ENCODE measurements around the gene ALG2. TPM values are rescaled to one million over a fixed set of nuclear protein-coding genes. Genes with fewer than 3 reads are reported as not detected.

ALG2 gene
- total and polyA plus RNA-seq, 2 of the 13 experiments (the other 11 are each of a cell fraction or from before 2014, with no cell fraction given) = 46.2 to 49.0 TPM

DNA sequence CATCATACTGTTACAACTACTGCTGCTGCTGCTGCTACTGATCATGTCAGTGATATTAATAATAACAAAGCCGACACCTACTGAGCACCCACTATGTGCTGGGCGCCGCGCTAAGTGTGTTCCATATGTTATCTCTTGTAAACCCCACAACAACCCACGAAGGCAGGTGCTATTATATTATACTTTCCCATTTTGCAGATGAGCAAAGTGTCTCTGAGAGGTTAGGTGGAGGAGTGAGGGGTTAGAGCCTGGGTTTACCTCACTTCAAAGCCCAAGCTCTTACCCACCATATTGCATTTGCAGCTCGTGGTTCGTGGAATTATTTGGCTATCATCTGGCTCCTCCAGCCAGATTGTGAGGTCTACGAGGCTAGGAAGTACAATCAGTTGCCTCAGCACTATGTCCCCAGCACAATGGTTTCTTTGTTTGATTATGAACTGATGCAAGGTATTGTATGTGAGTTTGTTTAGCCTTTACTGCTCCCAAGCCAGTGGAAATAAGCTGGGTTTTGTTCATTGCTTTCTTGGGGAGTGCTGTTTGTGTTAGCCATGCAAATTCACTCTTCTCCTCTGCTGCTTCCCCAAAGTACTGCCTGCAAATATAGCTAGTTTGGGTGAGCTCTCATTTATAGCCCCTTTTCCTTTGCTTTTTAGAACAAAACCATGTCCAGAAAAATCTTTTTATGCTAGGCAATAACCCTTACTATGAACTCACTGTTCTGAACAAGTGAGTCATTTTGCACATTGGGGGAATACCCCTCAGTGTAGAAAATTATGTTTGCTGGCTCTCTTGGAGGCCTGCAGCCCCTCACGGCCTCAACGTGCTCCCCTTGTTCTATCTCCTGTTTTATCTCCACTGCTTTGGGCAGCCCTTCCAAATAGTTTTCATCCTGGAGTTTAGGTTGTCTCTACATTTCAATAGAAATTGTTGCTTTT lies 47.9 kb downstream of the ALG2 start (continued):
- TF ChIP-seq SOX13 (IDR thresholded peaks at IDR 0.05) (peak; percentile 71; the same call in 1 of the 2 replicates), SOX13 (CRISPR knock-in tag; conservative IDR thresholded peaks at IDR 0.05 in 1 of 2, IDR thresholded peaks at IDR 0.05 in 1 of 2) (peak in 1 of 2 experiments; percentile 95; a peak in 2 of 4 replicates), TCF7 (IDR thresholded peaks at IDR 0.05; ENCODE audit: low read depth) (0 out of 2 replicates have a peak, but pooled peaks have one; percentile 10), ZNF263 (CRISPR knock-in tag; IDR thresholded peaks at IDR 0.05) (peak; percentile 47; the same call in 1 of the 2 replicates), TOE1 (CRISPR knock-in tag; IDR thresholded peaks at IDR 0.05) (no peak), ZNF629 (CRISPR knock-in tag; conservative IDR thresholded peaks at IDR 0.05) (peak; percentile 74), FOXP1 (IDR thresholded peaks at IDR 0.05) (no peak), FOXP1 (CRISPR knock-in tag; IDR thresholded peaks at IDR 0.05) (peak; percentile 46; the same call in 1 of the 2 replicates), CHD2 (IDR thresholded peaks at IDR 0.05; ENCODE audit: low read depth, low read length) (no peak), HDAC2 (CRISPR knock-in tag; IDR thresholded peaks at IDR 0.05) (peak; percentile 15; the same call in 1 of the 2 replicates)
- TF ChIP-seq, protein P1, sequence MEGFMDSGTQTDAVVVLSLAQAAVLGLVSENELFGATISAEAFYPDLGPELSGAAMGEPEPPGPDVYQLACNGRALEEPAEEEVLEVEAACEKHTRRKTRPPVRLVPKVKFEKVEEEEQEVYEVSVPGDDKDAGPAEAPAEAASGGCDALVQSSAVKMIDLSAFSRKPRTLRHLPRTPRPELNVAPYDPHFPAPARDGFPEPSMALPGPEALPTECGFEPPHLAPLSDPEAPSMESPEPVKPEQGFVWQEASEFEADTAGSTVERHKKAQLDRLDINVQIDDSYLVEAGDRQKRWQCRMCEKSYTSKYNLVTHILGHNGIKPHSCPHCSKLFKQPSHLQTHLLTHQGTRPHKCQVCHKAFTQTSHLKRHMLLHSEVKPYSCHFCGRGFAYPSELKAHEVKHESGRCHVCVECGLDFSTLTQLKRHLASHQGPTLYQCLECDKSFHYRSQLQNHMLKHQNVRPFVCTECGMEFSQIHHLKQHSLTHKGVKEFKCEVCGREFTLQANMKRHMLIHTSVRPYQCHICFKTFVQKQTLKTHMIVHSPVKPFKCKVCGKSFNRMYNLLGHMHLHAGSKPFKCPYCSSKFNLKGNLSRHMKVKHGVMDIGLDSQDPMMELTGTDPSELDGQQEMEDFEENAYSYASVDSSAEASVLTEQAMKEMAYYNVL (CRISPR knock-in tag; IDR thresholded peaks at IDR 0.05; ENCODE audit: borderline replicate concordance) = peak; percentile 48; the same call in 1 of the 2 replicates

All from HepG2 (cell line).